HCT116 (cell line): ENCODE measurements around the gene MMP24.
"Not testable (repeated sequence)": the region's sequence is repeated elsewhere in the genome, so short reads cannot be mapped to it uniquely, and the experiment has no call there.

Experiments used
- EZH2phosphoT487 ChIP-seq: fragments of 200-600 bp; IDR thresholded peaks from 2 replicates; pipeline ENCODE4 v1.6.1; 2018; ENCODE audit warnings: antibody characterized with exemption, borderline replicate concordance
- JUND ChIP-seq: IDR thresholded peaks from 2 replicates; pipeline ENCODE4 v1.6.1; 2012
- POLR2A ChIP-seq: IDR thresholded peaks from 2 replicates; pipeline ENCODE4 v1.7.0; 2011; ENCODE audit warnings: borderline replicate concordance; ENCODE audit not compliant: insufficient read depth, insufficient read length; ENCODE audit errors: extremely low read depth
- POLR2AphosphoS5 ChIP-seq: IDR thresholded peaks from 2 replicates; pipeline ENCODE4 v1.6.1; 2011; ENCODE audit warnings: mild to moderate bottlenecking, low read depth, low read length, moderate library complexity
- SIN3A ChIP-seq: IDR thresholded peaks from 2 replicates; pipeline ENCODE4 v1.6.1; 2012; ENCODE audit warnings: low read depth
- YY1 ChIP-seq: IDR thresholded peaks from 2 replicates; pipeline ENCODE4 v1.6.1; 2011; ENCODE audit warnings: low read length, low read depth, moderate library complexity, mild to moderate bottlenecking; ENCODE audit not compliant: insufficient replicate concordance; ENCODE audit errors: extremely low read depth
- ZFX ChIP-seq: fragments of 450-650 bp; IDR thresholded peaks from 2 replicates; pipeline ENCODE4 v1.6.1; 2017
- TF ChIP-seq, protein P1 (sequence below), 3 experiments: fragments of 200-600 bp in 1 of 3; sonication (generic) in 1 of 3; IDR thresholded peaks in 2 of 3; conservative IDR thresholded peaks in 1 of 3; 2 replicates each; pipeline ENCODE4 v1.5.1; 2012 to 2017; ENCODE audit warnings: low read depth in 2 of 3, low read length in 2 of 3, antibody characterized with exemption in 1 of 3, borderline replicate concordance in 1 of 3, control low read depth in 1 of 3, mild to moderate bottlenecking in 1 of 3, mixed read lengths in 1 of 3, mixed run types in 1 of 3, moderate library complexity in 1 of 3; ENCODE audit not compliant: insufficient read depth in 1 of 3
- TF ChIP-seq, protein P2 (sequence below): IDR thresholded peaks from 2 replicates; pipeline ENCODE4 v1.6.1; 2012
- TF ChIP-seq, protein P3 (sequence below): IDR thresholded peaks from 2 replicates; pipeline ENCODE4 v1.6.1; 2012; ENCODE audit warnings: low read depth

DNA sequence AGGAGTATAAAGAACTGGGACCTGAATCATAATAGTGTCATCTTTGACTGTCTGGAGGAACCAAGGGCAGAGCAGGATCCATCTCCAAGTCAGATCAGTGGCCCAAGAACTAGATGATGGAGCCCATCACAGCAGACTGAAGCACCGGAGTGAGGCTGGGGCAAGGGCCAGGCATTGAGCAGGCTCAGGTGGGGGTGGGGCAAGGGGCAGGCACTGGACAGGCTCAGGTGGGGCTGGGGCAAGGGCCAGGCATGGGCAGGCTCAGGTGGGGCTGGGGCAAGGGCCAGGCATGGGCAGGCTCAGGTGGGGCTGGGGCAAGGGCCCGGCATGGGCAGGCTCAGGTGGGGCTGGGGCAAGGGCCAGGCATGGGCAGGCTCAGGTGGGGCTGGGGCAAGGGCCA is 26.1 kb downstream of the MMP24 start:
- TF ChIP-seq POLR2AphosphoS5, EZH2phosphoT487, POLR2A, YY1, SIN3A, JUND, ZFX: not testable (repeated sequence)
- TF ChIP-seq, protein P1, sequence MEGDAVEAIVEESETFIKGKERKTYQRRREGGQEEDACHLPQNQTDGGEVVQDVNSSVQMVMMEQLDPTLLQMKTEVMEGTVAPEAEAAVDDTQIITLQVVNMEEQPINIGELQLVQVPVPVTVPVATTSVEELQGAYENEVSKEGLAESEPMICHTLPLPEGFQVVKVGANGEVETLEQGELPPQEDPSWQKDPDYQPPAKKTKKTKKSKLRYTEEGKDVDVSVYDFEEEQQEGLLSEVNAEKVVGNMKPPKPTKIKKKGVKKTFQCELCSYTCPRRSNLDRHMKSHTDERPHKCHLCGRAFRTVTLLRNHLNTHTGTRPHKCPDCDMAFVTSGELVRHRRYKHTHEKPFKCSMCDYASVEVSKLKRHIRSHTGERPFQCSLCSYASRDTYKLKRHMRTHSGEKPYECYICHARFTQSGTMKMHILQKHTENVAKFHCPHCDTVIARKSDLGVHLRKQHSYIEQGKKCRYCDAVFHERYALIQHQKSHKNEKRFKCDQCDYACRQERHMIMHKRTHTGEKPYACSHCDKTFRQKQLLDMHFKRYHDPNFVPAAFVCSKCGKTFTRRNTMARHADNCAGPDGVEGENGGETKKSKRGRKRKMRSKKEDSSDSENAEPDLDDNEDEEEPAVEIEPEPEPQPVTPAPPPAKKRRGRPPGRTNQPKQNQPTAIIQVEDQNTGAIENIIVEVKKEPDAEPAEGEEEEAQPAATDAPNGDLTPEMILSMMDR (IDR thresholded peaks at IDR 0.05 in 2 of 3, conservative IDR thresholded peaks at IDR 0.05 in 1 of 3; ENCODE audit: borderline replicate concordance in 1 of 3, insufficient read depth in 1 of 3, low read depth in 2 of 3, low read length in 2 of 3), result not testable (repeated sequence)
- TF ChIP-seq, protein P2, sequence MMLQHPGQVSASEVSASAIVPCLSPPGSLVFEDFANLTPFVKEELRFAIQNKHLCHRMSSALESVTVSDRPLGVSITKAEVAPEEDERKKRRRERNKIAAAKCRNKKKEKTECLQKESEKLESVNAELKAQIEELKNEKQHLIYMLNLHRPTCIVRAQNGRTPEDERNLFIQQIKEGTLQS, result not testable (repeated sequence)
- TF ChIP-seq, protein P3, sequence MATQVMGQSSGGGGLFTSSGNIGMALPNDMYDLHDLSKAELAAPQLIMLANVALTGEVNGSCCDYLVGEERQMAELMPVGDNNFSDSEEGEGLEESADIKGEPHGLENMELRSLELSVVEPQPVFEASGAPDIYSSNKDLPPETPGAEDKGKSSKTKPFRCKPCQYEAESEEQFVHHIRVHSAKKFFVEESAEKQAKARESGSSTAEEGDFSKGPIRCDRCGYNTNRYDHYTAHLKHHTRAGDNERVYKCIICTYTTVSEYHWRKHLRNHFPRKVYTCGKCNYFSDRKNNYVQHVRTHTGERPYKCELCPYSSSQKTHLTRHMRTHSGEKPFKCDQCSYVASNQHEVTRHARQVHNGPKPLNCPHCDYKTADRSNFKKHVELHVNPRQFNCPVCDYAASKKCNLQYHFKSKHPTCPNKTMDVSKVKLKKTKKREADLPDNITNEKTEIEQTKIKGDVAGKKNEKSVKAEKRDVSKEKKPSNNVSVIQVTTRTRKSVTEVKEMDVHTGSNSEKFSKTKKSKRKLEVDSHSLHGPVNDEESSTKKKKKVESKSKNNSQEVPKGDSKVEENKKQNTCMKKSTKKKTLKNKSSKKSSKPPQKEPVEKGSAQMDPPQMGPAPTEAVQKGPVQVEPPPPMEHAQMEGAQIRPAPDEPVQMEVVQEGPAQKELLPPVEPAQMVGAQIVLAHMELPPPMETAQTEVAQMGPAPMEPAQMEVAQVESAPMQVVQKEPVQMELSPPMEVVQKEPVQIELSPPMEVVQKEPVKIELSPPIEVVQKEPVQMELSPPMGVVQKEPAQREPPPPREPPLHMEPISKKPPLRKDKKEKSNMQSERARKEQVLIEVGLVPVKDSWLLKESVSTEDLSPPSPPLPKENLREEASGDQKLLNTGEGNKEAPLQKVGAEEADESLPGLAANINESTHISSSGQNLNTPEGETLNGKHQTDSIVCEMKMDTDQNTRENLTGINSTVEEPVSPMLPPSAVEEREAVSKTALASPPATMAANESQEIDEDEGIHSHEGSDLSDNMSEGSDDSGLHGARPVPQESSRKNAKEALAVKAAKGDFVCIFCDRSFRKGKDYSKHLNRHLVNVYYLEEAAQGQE, result not testable (repeated sequence)
